OCI-LY3 (cell line): ENCODE results near the gene CPA4.

ENCODE experiments used
- H2AFZ ChIP-seq: fragments of 200-600, 300-600 bp; shearing (Covaris generic); 2 replicates; pipeline ENCODE4 v1.6.0; 2014; ENCODE audit warnings: antibody characterized with exemption, low read depth, low read length
- H3K27ac ChIP-seq: fragments of 200-600, 300-600 bp; sonication (generic); 2 replicates; pipeline ENCODE4 v1.5.1; 2014; ENCODE audit warnings: mild to moderate bottlenecking, low read length, moderate library complexity, mixed read lengths
- H3K27me3 ChIP-seq: fragments of 200-600, 300-600 bp; sonication (generic); 2 replicates; pipeline ENCODE4 v1.6.1; 2014; ENCODE audit warnings: low read depth, low read length, mixed read lengths
- H3K36me3 ChIP-seq: fragments of 200-600, 300-600 bp; sonication (generic); replicated peaks from 2 replicates; pipeline ENCODE3; 2014; ENCODE audit warnings: low read depth, low read length, mixed read lengths
- H3K4me1 ChIP-seq: fragments of 300-600, 200-600 bp; sonication (generic); 2 replicates; pipeline ENCODE4 v1.6.1; 2014; ENCODE audit warnings: low read length, mixed read lengths
- H3K4me2 ChIP-seq: fragments of 200-600, 300-600 bp; sonication (generic); 2 replicates; pipeline ENCODE4 v1.6.1; 2014; ENCODE audit warnings: low read length, mixed read lengths
- H3K4me3 ChIP-seq: fragments of 300-600, 200-600 bp; sonication (generic); 2 replicates; pipeline ENCODE4 v1.5.1; 2014; ENCODE audit warnings: antibody characterized with exemption, mild to moderate bottlenecking, low read length, moderate library complexity
- H3K79me2 ChIP-seq: fragments of 300-600, 200-600 bp; shearing (Covaris generic); 2 replicates; pipeline ENCODE4 v1.6.1; 2014; ENCODE audit warnings: mild to moderate bottlenecking, low read length, mixed read lengths
- H3K9ac ChIP-seq: fragments of 300-600, 200-600 bp; shearing (Covaris generic); 2 replicates; pipeline ENCODE4 v1.6.0; 2014; ENCODE audit warnings: mild to moderate bottlenecking, low read length, moderate library complexity
- H3K9me3 ChIP-seq: fragments of 200-600, 300-600 bp; shearing (Covaris generic); 2 replicates; pipeline ENCODE4 v1.6.1; 2014; ENCODE audit warnings: low read length, mixed read lengths; ENCODE audit not compliant: insufficient read depth
- H4K20me1 ChIP-seq: fragments of 200-600, 300-600 bp; sonication (generic); 2 replicates; pipeline ENCODE4 v1.6.1; 2016; ENCODE audit warnings: low read length, mixed read lengths; ENCODE audit not compliant: insufficient read depth
- EZH2phosphoT487 ChIP-seq: fragments of 200-600 bp; shearing (Covaris generic); IDR thresholded peaks from 2 replicates; pipeline ENCODE4 v1.6.1; 2018; ENCODE audit warnings: antibody characterized with exemption, mixed run types, low read depth
- TF ChIP-seq, protein P1 (sequence below): fragments of 200-600, 300-600 bp; sonication (generic); IDR thresholded peaks from 2 replicates; pipeline ENCODE4 v1.5.1; 2014; ENCODE audit warnings: antibody characterized with exemption, low read length, low read depth

CPA4 gene

DNA sequence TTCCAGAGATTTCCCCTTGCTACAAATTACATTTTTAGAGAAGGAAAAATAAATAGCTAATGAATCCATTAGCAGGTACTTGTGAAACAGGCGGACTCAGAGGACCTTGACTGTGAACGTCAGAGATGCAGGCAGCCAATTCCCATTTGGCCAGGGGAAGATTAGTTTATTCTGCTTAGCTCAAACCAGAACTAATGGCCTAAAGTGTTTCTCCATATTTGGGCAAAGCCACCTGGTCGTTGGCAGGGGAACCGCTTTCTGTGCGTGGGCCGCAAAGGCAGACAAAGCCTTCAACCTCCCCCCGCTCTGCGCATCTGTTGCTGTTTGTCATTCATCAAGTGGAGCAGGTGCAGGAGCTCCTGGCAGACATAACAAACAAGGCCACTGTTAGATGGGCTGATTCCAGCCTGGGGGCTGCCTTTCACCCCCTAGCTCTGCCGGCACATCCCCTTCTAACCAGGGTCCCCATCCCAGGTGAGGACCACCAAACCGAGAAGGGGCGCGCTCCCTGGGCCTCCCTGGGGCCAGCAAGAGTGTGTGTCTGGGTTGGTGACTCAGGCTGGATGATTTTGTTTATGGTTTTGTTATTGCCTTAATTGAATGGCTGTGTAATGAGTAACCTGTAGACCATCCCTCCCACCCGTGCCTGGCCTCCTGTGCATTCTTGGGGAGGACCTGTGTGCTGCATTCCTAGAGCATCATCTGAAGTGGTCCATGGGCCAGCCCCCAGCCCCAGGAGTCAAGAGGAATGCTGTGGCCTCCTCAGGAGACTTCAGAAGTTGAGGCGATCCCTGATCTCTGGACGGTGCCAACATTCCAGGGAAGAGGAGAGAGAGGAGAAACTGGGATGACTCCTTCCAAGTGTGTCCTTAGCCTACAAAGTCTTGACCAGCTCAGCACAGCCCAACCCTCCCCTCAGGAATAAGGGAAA, 72.8 kb downstream of the CPA4 start:
- H3K9me3 ChIP-seq, result peaks cover 6% of the 10 kb centered on the region; the same call in 1 of the 2 replicates
- no peak overlapping the region for H3K4me3 ChIP-seq
- no peaks in the 10 kb centered on the region for H3K79me2 ChIP-seq
- no peak overlapping the region for H3K4me2 ChIP-seq
- H3K27me3 ChIP-seq, result no peaks in the 10 kb centered on the region
- H3K27ac ChIP-seq, result no peak overlapping the region
- peaks cover 3% of the 10 kb centered on the region; the same call in 1 of the 2 replicates for H3K4me1 ChIP-seq
- no peak overlapping the region for H2AFZ ChIP-seq
- no peak overlapping the region for H3K9ac ChIP-seq
- no peak for TF ChIP-seq EZH2phosphoT487
- TF ChIP-seq, protein P1, sequence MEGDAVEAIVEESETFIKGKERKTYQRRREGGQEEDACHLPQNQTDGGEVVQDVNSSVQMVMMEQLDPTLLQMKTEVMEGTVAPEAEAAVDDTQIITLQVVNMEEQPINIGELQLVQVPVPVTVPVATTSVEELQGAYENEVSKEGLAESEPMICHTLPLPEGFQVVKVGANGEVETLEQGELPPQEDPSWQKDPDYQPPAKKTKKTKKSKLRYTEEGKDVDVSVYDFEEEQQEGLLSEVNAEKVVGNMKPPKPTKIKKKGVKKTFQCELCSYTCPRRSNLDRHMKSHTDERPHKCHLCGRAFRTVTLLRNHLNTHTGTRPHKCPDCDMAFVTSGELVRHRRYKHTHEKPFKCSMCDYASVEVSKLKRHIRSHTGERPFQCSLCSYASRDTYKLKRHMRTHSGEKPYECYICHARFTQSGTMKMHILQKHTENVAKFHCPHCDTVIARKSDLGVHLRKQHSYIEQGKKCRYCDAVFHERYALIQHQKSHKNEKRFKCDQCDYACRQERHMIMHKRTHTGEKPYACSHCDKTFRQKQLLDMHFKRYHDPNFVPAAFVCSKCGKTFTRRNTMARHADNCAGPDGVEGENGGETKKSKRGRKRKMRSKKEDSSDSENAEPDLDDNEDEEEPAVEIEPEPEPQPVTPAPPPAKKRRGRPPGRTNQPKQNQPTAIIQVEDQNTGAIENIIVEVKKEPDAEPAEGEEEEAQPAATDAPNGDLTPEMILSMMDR, result no peak
- no peaks in the 10 kb centered on the region for H4K20me1 ChIP-seq
- H3K36me3 ChIP-seq, result no peaks in the 10 kb centered on the region

DNA sequence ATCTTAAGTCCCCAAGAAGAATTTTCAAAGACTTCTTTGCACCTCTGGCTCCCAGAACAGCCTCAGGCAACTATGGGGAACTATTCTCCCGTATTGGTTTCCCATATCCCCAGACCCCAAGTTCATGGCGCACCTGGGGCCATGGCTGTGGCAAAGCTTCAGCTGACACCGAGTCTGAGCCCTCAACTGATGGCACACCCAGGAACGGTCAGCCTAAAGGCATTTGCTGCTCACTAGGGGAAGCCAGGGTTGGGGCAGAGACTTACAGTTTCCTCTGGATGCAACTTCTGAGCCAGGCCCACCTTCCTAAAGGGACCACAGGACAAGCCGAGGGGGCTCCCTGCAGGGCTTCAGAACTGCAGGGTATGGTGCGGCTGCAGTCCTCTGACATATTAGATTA, 73.6 kb downstream of the CPA4 start:
- Histone ChIP-seq H3K27ac (no peak overlapping the region), H3K9ac (no peak overlapping the region)

DNA sequence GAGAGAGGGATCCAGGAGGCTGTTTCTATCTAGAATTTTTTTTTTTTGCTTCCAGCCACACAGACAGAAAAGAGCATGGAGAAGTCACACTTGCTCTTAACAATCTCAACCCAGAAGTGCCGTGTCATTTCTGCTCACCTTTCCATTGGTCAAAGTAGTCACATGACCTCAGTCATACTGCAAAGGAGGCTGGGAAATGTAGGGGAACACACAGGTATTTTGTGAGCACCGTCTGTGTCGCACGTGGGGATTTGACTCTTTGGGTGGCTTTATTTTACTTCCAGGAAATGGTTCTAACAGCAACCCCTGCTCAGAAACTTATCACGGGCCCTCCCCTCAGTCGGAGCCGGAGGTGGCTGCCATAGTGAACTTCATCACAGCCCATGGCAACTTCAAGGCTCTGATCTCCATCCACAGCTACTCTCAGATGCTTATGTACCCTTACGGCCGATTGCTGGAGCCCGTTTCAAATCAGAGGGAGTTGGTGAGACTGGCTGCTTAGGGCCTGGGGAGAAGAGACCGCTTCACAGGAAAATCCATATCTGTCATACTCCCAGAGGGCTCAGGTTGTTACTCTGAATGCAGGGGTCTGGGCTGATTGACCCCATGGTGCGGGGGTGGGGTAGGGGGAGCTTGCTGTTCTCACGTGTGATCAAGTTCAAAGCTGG, 74.3 kb downstream of the CPA4 start:
- no peak overlapping the region for H3K9ac ChIP-seq
- H3K9me3 ChIP-seq, result peaks cover 6% of the 10 kb centered on the region; the same call in 1 of the 2 replicates
- no peak for TF ChIP-seq EZH2phosphoT487
- TF ChIP-seq, protein P1, result no peak
- no peaks in the 10 kb centered on the region for H4K20me1 ChIP-seq
- H3K27ac ChIP-seq, result no peak overlapping the region
- peaks cover 3% of the 10 kb centered on the region; the same call in 1 of the 2 replicates for H3K4me1 ChIP-seq
- H3K36me3 ChIP-seq, result no peaks in the 10 kb centered on the region
- H2AFZ ChIP-seq, result no peak overlapping the region
- no peak overlapping the region for H3K4me2 ChIP-seq
- no peaks in the 10 kb centered on the region for H3K79me2 ChIP-seq
- H3K4me3 ChIP-seq, result no peak overlapping the region
- H3K27me3 ChIP-seq, result no peaks in the 10 kb centered on the region

More for the DNA sequence above, 73.6 kb downstream of the CPA4 start:
- H3K4me1 ChIP-seq, result peaks cover 3% of the 10 kb centered on the region; the same call in 1 of the 2 replicates
- H3K79me2 ChIP-seq, result no peaks in the 10 kb centered on the region
- no peaks in the 10 kb centered on the region for H3K27me3 ChIP-seq
- no peaks in the 10 kb centered on the region for H3K36me3 ChIP-seq
- TF ChIP-seq, protein P1, result no peak
- TF ChIP-seq EZH2phosphoT487, result no peak
- no peak overlapping the region for H2AFZ ChIP-seq
- H3K4me3 ChIP-seq, result no peak overlapping the region
- no peaks in the 10 kb centered on the region for H4K20me1 ChIP-seq
- H3K4me2 ChIP-seq, result no peak overlapping the region
- peaks cover 6% of the 10 kb centered on the region; the same call in 1 of the 2 replicates for H3K9me3 ChIP-seq
